DOHH2 (cell line): Measurements from ENCODE around the gene TMEFF2.

Source experiments
- CTCF ChIP-seq: fragments of 200-600 bp; sonication (generic); IDR thresholded peaks from one replicate; pipeline ENCODE4 v1.5.1; 2014; ENCODE audit warnings: antibody characterized with exemption, mild to moderate bottlenecking, low read depth, low read length; ENCODE audit not compliant: poor library complexity, severe bottlenecking
- EZH2phosphoT487 ChIP-seq: fragments of 200-600 bp; sonication (generic); IDR thresholded peaks from 2 replicates; pipeline ENCODE4 v1.6.1; 2017; ENCODE audit warnings: borderline replicate concordance, mild to moderate bottlenecking, antibody characterized with exemption, low read length, moderate library complexity, mixed read lengths

- TF ChIP-seq CTCF (no peak), EZH2phosphoT487 (no peak)
Measured at GRCh38 chr2:191913796-191914195, 280.9 kb downstream of the TMEFF2 start.
